Prostate gland (tissue), 2 donors: ENCODE results near the gene FAM181B. TPM values are rescaled to one million over a fixed set of nuclear protein-coding genes. Genes with fewer than 3 reads are reported as not detected.

Experiments
- DNase-seq: peaks from one replicate; pipeline ENCODE4 v3.0.0-alpha.2; 2019; ENCODE audit warnings: low spot score
- H3K27ac ChIP-seq, 2 donors: fragments of 200-600 bp; sonication (generic); 2 replicates each; pipeline ENCODE4 v1.5.1; 2017 to 2019
- H3K27me3 ChIP-seq: fragments of 200-600 bp; sonication (generic); replicated peaks from 2 replicates; pipeline ENCODE4 v1.5.1; 2019; ENCODE audit not compliant: insufficient read depth
- H3K36me3 ChIP-seq, 2 donors: fragments of 200-600 bp; sonication (generic); 1 replicate in 1 of 2; 2 replicates in 1 of 2; pipeline versions ENCODE4 v1.5.1 to v1.8.1; 2017 to 2019
- H3K4me1 ChIP-seq: fragments of 200-600 bp; sonication (generic); replicated peaks from 2 replicates; pipeline ENCODE4 v1.5.1; 2019
- H3K4me3 ChIP-seq, 2 donors: fragments of 200-600 bp; sonication (generic); 2 replicates each; pipeline ENCODE4 v1.5.1; 2017 to 2019
- H3K9me3 ChIP-seq: fragments of 200-600 bp; sonication (generic); 2 replicates; pipeline ENCODE4 v1.5.1; 2017
- POLR2A ChIP-seq: fragments of 450-650 bp; IDR thresholded peaks from one replicate; pipeline ENCODE4 v1.6.1; 2016; ENCODE audit warnings: antibody characterized with exemption, mild to moderate bottlenecking
- POLR2AphosphoS5 ChIP-seq: sonication (generic); formaldehyde crosslinking; IDR thresholded peaks from one replicate; pipeline ENCODE4 v1.6.1; 2017; ENCODE audit warnings: antibody characterized with exemption
- WGBS: methylation state at CpG from one replicate; pipeline ENCODE4 v1.1.5; 2018; 5-methylcytosine and 5-hydroxymethylcytosine counted together
- intact Hi-C: fragments of 100-400 bp; cut with DNase I; formaldehyde crosslinking; loops from one replicate; pipeline ENCODE4 v1.14.2; 2022
- total RNA-seq, 2 donors: library from RNA; depleted of rRNA; stranded (reverse); fragments of >200 nt; gene quantifications; one replicate each; pipeline ENCODE4 v1.1.0, GENCODE V29; 2016
- TF ChIP-seq, protein P1 (sequence below), 4 experiments: fragments of 200-600 bp in 2 of 4; fragments of 450-650 bp in 2 of 4; sonication (generic) in 2 of 4; IDR thresholded peaks; 1 replicate in 3 of 4; 2 replicates in 1 of 4; pipeline ENCODE4 v1.5.1; 2016 to 2019; ENCODE audit warnings: antibody characterized with exemption in 4 of 4, mild to moderate bottlenecking in 2 of 4, moderate library complexity in 2 of 4

Gene FAM181B
- total RNA-seq, 2 donors from 2014 or later: 0.85 to 2.0 TPM

DNA sequence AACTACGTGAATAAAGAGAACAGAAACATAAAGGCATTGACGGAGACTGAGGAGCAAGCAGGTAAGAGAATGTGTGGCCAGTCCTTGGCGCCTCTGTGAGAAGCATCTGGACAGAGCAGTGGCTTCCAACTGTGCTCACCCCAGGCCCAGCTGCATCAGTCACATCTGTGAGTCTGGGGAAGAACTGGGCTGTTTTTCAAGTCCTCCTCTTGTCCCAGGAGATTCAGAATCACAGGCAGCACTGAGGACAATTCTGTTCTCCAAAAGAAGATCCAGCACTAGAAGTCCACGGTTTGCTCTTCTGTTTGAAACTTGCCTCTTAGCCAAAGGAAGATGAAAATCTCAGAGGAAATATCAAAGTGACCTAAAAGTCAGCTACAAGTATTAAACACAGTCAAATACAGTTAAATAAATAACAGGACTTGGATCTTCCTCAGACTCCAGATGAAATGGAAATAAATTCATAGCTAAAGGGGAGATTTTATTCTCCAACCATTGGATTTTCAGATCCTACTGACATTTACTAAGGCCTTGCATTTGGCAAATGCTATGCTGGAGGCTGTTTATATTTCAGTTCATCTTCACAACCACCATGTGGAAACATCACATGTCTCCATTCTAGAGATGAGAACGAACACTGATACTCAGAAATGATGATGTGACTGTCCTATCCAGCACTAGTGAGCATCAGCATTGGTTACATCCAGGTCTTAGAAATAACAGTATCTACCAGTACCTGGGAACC, 14.1 kb downstream of the FAM181B start:
- no peak for TF ChIP-seq POLR2A
- TF ChIP-seq, protein P1, sequence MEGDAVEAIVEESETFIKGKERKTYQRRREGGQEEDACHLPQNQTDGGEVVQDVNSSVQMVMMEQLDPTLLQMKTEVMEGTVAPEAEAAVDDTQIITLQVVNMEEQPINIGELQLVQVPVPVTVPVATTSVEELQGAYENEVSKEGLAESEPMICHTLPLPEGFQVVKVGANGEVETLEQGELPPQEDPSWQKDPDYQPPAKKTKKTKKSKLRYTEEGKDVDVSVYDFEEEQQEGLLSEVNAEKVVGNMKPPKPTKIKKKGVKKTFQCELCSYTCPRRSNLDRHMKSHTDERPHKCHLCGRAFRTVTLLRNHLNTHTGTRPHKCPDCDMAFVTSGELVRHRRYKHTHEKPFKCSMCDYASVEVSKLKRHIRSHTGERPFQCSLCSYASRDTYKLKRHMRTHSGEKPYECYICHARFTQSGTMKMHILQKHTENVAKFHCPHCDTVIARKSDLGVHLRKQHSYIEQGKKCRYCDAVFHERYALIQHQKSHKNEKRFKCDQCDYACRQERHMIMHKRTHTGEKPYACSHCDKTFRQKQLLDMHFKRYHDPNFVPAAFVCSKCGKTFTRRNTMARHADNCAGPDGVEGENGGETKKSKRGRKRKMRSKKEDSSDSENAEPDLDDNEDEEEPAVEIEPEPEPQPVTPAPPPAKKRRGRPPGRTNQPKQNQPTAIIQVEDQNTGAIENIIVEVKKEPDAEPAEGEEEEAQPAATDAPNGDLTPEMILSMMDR (IDR thresholded peaks at IDR 0.05): no peak
- TF ChIP-seq POLR2AphosphoS5: no peak
- no peak for DNase-seq
- Histone ChIP-seq H3K4me1 (no peaks in the 10 kb centered on the region), H3K4me3 (no peak overlapping the region), H3K27me3 (no peaks in the 10 kb centered on the region), H3K36me3 (no peaks in the 10 kb centered on the region), H3K27ac (no peak overlapping the region), H3K9me3 (no peaks in the 10 kb centered on the region)
- 66% methylated on average over 5 of the region's 5 CpGs for WGBS
- intact Hi-C loops: loop anchor here (5.0 to 10.0 kb wide), 3 partner anchors 143 to 1095 kb away; no protein-coding TSS in a partner anchor

DNA sequence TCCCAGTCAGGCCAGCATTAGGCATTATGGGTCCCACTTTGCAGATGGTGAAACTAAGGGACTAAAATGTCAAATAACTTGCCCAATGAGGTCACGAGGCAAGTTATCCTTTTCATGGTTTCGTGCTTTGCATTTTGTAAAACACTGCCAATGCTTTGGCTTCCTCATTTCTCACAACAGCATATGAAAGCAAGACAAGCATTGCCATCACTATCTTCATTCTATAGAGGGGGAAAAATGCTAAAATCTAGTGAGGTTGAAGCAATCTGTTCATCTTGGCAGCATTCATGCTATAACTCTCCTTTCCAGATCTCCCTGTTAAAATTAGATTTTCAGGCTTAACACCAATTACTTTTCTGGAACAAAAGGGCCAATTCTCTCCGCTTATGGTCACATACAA, 14.8 kb downstream of the FAM181B start:
- no peaks in the 10 kb centered on the region for H3K4me1 ChIP-seq
- no peaks in the 10 kb centered on the region for H3K27me3 ChIP-seq
- DNase-seq: no peak
- intact Hi-C loops: loop anchor here (10.0 kb wide), 1 partner anchor 1096 kb away; no protein-coding TSS in a partner anchor
- WGBS: 32% methylated on average over 3 of the region's 3 CpGs
- TF ChIP-seq, protein P1 (IDR thresholded peaks at IDR 0.05): no peak
- TF ChIP-seq POLR2AphosphoS5 (no peak), POLR2A (no peak)
- no peaks in the 10 kb centered on the region for H3K9me3 ChIP-seq
- H3K4me3 ChIP-seq: no peak overlapping the region
- H3K36me3 ChIP-seq: no peaks in the 10 kb centered on the region
- H3K27ac ChIP-seq: no peak overlapping the region

DNA sequence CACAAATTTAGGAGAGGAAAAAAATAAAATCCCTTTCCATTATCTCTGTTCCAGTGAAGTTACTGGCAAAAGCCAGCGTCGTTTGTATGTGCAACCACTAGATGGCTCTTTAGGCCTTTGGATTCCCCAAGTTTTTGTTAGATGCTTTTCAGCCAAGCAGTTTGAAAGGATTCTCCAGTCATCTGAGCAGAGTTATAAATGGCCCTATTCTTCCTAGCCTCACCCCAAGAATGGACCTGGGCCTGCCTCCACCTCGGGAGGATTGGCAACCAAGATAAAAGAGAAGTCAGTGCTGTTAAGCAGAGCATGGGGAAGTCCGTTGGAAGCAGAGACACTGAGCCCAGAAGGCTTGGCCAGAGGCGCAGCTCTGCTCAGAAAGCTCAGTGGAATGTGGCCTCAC, 15.4 kb downstream of the FAM181B start:
- Histone ChIP-seq H3K27ac (no peak overlapping the region), H3K4me1 (no peaks in the 10 kb centered on the region), H3K36me3 (no peaks in the 10 kb centered on the region), H3K9me3 (no peaks in the 10 kb centered on the region), H3K27me3 (no peaks in the 10 kb centered on the region), H3K4me3 (no peak overlapping the region)
- DNase-seq: no peak
- intact Hi-C loops: loop anchor here (10.0 kb wide), 1 partner anchor 1096 kb away; no protein-coding TSS in a partner anchor
- TF ChIP-seq, protein P1 (IDR thresholded peaks at IDR 0.05): peak; percentile 42 to 76 (median 56)
- no peak for TF ChIP-seq POLR2AphosphoS5
- 14% methylated on average over 5 of the region's 5 CpGs for WGBS

DNA sequence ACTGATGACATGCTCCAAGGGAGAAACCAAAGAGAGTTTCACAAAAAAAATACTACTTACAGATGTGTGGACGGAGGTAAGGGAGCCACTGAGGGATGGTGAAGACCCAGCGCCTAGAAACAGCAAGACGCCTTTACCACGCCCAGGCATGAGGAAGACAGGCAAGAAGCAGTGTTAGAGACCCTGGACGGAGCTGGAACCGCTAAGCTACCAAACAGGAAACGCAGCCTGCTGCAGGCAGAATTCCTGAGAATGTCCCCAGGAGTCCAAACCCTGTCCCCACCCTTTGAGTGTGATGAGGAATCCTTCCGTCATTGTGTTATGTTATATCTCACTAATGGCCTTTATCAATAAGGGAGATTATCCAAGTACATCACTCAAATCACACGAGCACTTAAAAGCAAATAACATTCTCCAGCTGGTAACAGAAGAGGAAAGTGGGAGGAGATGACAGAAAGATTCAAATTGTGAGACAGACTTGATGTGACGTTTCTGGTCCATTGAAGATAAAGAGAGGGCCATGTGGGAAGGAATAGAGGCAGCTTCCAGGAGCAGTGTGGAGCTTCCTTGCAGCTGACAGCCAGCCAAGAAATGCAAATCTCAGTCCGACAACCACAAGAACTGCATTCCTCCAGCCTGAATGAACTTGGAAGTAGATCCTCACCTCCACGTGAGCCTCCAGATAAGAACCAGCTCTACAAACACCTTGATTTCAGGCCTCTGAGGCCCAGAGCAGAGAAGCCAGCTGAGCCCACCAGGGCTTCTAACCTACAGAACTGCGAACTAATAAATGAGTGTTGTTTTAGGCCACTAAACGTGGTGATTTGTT, 19.1 kb downstream of the FAM181B start:
- TF ChIP-seq POLR2AphosphoS5 (no peak), POLR2A (no peak)
- TF ChIP-seq, protein P1 (IDR thresholded peaks at IDR 0.05): no peak
- 65% methylated on average over 14 of the region's 14 CpGs for WGBS
- Histone ChIP-seq H3K4me1 (no peaks in the 10 kb centered on the region), H3K36me3 (no peaks in the 10 kb centered on the region), H3K9me3 (no peaks in the 10 kb centered on the region), H3K4me3 (no peak overlapping the region), H3K27ac (no peak overlapping the region), H3K27me3 (no peaks in the 10 kb centered on the region)
- intact Hi-C loops: loop anchor here (10.0 kb wide), 1 partner anchor 1100 kb away; no protein-coding TSS in a partner anchor
- DNase-seq: no peak
